HG03060 (cell line): ENCODE measurements around the gene DNAJC5.
"Not testable (repeated sequence)": the region's sequence is repeated elsewhere in the genome, so short reads cannot be mapped to it uniquely, and the experiment has no call there.

Source experiments
- ATAC-seq: cut with Tn5 transposase; IDR thresholded peaks from one replicate; pipeline ENCODE4 v1.9.1; 2021; ENCODE audit warnings: low read depth, moderate number of reproducible peaks; ENCODE audit not compliant: unreplicated experiment

Gene DNAJC5

DNA sequence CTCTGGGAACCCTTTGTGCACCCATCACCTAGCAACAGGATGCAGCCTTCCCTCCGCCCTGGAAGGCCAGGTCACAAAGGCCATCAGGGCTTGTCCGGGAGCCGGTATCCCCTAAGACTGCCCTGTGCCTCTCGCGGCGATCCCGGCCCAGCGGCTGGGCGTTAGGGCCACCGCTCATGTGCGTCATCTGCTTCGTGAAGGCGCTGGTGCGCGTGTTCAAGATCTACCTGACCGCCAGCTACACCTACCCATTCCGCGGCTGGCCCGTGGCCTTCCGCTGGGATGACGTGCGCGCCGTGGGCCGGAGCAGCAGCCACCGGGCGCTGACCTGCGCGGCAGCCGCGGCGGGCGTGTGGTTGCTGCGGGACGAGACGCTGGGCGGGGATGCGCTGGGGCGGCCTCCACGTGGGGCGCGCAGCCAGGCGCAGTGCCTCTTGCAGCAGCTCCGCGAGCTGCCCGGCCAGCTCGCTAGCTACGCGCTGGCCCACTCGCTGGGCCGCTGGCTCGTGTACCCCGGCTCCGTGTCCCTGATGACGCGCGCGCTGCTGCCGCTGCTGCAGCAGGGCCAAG lies 33.5 kb upstream of the DNAJC5 start, which contains the start of gene ABHD16B:
Gene ABHD16B (plus strand): TSS at position 134 of the 570 bp plus-strand sequence. CDS start 43 bp downstream, at position 177.
- ATAC-seq, result no peak

DNA sequence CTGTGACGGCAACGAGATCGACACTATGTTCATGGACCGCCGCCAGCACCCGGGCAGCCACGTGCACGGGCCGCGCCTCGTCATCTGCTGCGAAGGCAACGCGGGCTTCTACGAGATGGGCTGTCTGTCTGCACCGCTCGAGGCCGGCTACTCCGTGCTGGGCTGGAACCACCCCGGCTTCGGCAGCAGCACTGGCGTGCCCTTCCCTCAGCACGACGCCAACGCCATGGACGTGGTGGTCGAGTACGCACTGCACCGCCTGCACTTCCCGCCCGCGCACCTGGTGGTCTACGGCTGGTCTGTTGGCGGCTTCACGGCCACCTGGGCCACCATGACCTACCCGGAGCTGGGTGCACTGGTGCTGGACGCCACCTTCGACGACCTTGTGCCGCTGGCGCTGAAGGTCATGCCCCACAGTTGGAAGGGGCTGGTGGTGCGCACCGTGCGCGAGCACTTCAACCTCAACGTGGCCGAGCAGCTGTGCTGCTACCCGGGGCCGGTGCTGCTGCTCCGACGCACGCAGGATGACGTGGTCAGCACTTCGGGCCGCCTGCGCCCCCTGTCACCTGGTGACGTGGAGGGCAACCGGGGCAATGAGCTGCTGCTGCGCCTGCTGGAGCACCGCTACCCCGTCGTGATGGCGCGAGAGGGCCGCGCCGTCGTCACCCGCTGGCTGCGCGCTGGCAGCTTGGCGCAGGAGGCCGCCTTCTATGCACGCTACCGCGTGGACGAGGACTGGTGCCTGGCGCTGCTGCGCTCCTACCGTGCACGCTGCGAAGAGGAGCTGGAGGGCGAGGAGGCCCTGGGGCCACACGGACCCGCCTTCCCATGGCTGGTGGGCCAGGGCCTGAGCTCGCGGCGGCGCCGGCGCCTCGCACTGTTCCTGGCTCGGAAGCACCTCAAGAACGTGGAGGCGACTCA lies 32.7 kb upstream of the DNAJC5 start:
- no peak for ATAC-seq

GRCh38 chr20:63863021-63863797 lies 31.7 kb upstream of the DNAJC5 start:
- ATAC-seq, result no peak

GRCh38 chr20:63863798-63864544 lies 31.0 kb upstream of the DNAJC5 start:
- no peak for ATAC-seq

DNA sequence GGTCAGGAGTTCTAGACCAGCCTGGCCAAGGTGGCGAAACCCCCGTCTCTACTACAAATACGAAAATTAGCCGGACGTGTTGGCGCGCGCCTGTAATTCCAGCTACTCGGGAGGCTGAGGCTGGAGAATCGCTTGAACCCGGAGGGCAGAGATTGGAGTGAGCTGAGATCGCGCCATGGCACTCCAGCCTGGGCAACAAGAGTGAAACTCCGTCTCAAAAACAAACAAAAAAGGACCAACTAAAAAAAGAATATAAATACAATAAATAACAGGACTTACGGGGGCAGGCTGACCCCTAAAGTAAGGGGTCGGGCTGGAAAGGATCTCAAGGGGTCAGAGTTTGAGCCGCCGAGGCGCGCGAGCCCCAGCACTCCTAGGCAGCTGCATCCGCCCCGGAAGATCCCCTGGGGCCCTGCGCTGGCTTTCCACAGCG lies 30.4 kb upstream of the DNAJC5 start:
- no peak for ATAC-seq

GRCh38 chr20:63864978-63865640 lies 29.8 kb upstream of the DNAJC5 start, which contains the start of gene TPD52L2:
TPD52L2 (plus strand) TSS chr20:63865270; CDS start chr20:63865366, 96 bp downstream.
- peak; percentile 49 for ATAC-seq

DNA sequence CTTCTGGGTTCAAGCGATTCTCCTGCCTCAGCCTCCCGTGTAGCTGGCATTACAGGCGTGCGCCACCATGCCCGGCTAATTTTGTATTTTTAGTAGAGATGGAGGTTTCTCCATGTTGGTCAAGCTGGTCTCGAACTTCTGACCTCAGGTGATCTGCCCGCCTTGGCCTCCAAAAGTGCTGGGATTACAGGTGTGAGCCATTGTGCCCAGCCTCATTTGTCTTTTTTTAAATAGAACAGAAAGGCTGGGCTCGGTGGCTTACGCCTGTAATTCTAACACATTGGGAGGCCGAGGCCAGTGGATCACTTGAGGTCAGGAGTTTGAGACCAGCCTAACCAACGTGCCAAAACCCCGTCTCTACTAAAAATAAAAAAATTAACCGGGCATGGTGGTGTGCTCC lies 27.9 kb upstream of the DNAJC5 start:
- not testable (repeated sequence) for ATAC-seq

GRCh38 chr20:63868264-63868663 lies 26.7 kb upstream of the DNAJC5 start:
- no peak for ATAC-seq

- ATAC-seq, result no peak
Observed at GRCh38 chr20:63873477-63873971, 21.4 kb upstream of the DNAJC5 start.

GRCh38 chr20:63874241-63874640 lies 20.7 kb upstream of the DNAJC5 start:
- not testable (repeated sequence) for ATAC-seq

GRCh38 chr20:63876489-63877036 lies 18.4 kb upstream of the DNAJC5 start:
- ATAC-seq, result no peak

- ATAC-seq, result no peak
Observed at GRCh38 chr20:63877755-63878470, 17.0 kb upstream of the DNAJC5 start.

DNA sequence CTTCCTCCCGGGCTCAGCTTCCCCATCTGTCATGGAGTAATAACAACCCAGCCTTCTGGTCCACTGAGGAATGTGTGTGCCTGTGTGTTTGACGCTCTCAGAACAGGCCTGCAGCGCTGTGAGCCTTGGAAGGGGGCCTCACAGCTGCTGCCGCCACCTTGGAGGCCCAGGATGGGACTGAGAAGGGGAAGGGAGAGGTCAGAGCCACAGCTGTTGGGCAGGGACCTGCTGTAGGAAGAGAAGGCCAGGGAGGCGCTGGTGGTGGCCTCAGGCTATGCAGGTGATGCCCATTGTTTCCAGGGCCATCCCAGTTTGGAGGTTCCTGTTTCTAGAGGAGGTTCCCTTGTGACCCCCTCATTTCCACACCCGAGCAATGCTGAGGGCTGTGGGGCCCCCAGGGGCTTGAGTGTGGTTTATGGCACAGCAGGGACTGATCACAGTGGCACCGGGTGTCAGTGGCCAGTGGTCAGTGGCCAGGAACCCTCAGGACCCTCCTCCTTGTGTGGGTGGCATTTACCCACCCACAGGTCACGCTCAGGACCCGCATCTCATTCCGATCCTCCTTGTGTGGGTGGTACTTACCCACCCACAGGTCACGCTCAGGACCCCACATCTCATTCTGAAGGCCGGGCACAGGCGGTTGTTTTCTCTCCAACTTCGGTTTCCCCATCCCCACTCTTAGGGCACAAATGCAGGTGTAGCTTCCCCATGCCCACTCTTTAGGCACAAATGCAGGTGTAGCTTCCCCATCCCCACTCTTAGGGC lies 15.8 kb upstream of the DNAJC5 start:
- no peak for ATAC-seq

- ATAC-seq, result not testable (repeated sequence)
Observed at GRCh38 chr20:63880901-63881300, 14.0 kb upstream of the DNAJC5 start.

- ATAC-seq, result no peak
Observed at GRCh38 chr20:63881451-63882226, 13.3 kb upstream of the DNAJC5 start.

DNA sequence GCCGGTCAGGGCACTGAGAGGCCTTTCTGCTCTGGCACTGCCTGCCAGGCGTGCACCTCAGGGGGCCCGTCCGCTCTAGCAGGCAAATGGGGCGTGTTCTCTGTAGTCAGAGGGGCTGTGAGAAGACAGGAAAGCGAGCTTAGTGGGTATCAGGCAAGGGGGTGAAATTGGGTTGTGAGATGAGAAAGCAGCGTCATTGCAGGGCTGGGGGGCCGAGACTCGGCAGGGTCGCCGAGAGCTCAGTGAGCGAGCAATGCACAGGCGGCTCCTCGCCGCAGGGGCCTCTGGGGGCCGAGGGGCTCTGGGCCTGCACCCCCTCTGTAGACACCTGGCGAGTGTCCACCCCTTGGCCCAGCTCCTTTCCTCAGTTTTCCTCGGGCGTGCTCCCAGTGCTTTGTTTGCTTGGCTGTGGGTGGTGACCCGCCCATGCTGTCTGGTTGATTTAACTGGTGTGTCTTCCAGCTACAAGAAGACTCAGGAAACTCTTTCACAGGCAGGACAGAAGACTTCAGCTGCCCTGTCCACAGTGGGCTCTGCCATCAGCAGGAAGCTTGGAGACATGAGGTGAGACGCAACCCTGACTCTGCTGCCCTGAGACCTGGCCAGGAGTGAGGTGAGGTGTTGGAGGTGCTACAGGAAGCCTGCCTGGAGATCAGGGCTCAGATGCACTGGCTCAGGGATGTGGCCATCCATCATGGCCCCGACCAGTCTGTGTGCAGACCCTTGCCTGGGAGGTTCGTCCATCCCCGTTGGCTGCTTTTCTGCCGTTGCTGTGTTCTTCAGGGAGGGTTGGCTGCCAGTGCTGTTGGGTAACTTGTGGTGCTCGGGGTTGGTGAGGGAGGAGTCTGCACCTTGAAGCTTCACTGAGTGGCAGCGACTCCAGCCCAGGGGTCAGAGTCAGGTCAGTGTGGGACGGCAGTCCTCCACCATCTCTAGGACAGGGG lies 12.4 kb upstream of the DNAJC5 start:
- no peak for ATAC-seq
